Activated CD4-positive, alpha-beta T cell treated with anti-CD3 and anti-CD28 coated beads, Interleukin-2, amount 50 U/mL, for 1 hour (primary cell): ENCODE measurements around the gene ARHGEF35.
A peak's percentile ranks its signal among the peaks of the same experiment; 100 is the strongest.
"Not testable (repeated sequence)": the region's sequence is repeated elsewhere in the genome, so short reads cannot be mapped to it uniquely, and the experiment has no call there.

ENCODE experiments used
- DNase-seq: peaks from one replicate; pipeline ENCODE4 v3.0.0-alpha.2; 2020

ARHGEF35 gene

GRCh38 chr7:144178380-144179164 lies 17.1 kb downstream of the ARHGEF35 start:
- DNase-seq: peak; percentile 6

GRCh38 chr7:144174613-144175012 lies 21.0 kb downstream of the ARHGEF35 start:
- no peak for DNase-seq

GRCh38 chr7:144171594-144172350 lies 23.9 kb downstream of the ARHGEF35 start:
- DNase-seq: not testable (repeated sequence)

GRCh38 chr7:144164784-144165183 lies 30.8 kb downstream of the ARHGEF35 start:
- DNase-seq: no peak

GRCh38 chr7:144158861-144159260 lies 36.8 kb downstream of the ARHGEF35 start:
- DNase-seq: no peak

GRCh38 chr7:144148224-144148827 lies 47.3 kb downstream of the ARHGEF35 start:
- DNase-seq: no peak

GRCh38 chr7:144144426-144144825 lies 51.2 kb downstream of the ARHGEF35 start:
- no peak for DNase-seq

- no peak for DNase-seq
Observed at GRCh38 chr7:144142187-144142586, 53.4 kb downstream of the ARHGEF35 start.

- DNase-seq: no peak
Observed at GRCh38 chr7:144137501-144137900, 58.1 kb downstream of the ARHGEF35 start.
